DMS53 (cell line): ENCODE results near the gene IFT52.
"Not testable (repeated sequence)": the region's sequence is repeated elsewhere in the genome, so short reads cannot be mapped to it uniquely, and the experiment has no call there.

ENCODE experiments used
- DNase-seq: peaks from one replicate; lab custom pipeline; 2025; lab: John Stamatoyannopoulos, UW

Gene IFT52

GRCh38 chr20:43567477-43567876, 23.3 kb upstream of the IFT52 start:
- no peak for DNase-seq

GRCh38 chr20:43568706-43569105, 22.0 kb upstream of the IFT52 start:
- no peak for DNase-seq

- DNase-seq, result no peak
These were observed 21.5 kb upstream of the IFT52 start for GRCh38 chr20:43569282-43569681.

- DNase-seq, result no peak
These were observed 20.2 kb upstream of the IFT52 start for GRCh38 chr20:43570496-43570895.

- DNase-seq, result no peak
These were observed 19.4 kb upstream of the IFT52 start for GRCh38 chr20:43571310-43571709.

GRCh38 chr20:43571771-43572170, 19.0 kb upstream of the IFT52 start:
- DNase-seq, result no peak

- DNase-seq, result no peak
These were observed 17.8 kb upstream of the IFT52 start for GRCh38 chr20:43572891-43573290.

GRCh38 chr20:43576108-43576507, 14.6 kb upstream of the IFT52 start:
- no peak for DNase-seq

GRCh38 chr20:43579861-43580793, 10.6 kb upstream of the IFT52 start:
- DNase-seq, result no peak

- DNase-seq, result no peak
These were observed 7.4 kb upstream of the IFT52 start for GRCh38 chr20:43583133-43583864.

GRCh38 chr20:43583982-43584432, 6.7 kb upstream of the IFT52 start:
- DNase-seq, result peak; percentile 43

GRCh38 chr20:43584448-43585136, 6.1 kb upstream of the IFT52 start:
- DNase-seq, result no peak

- DNase-seq, result no peak
These were observed 4.1 kb upstream of the IFT52 start for GRCh38 chr20:43586641-43587040.

GRCh38 chr20:43588526-43588925, 2.2 kb upstream of the IFT52 start:
- not testable (repeated sequence) for DNase-seq

GRCh38 chr20:43590036-43590391, 723 bp upstream of the IFT52 start:
- DNase-seq, result peak; percentile 68

- not testable (repeated sequence) for DNase-seq
These were observed 11.2 kb downstream of the IFT52 start for GRCh38 chr20:43601960-43602359.

GRCh38 chr20:43603124-43603523, 12.4 kb downstream of the IFT52 start:
- DNase-seq, result no peak

- DNase-seq, result no peak
These were observed 15.0 kb downstream of the IFT52 start for GRCh38 chr20:43605715-43606114.

GRCh38 chr20:43607278-43607677, 16.5 kb downstream of the IFT52 start:
- DNase-seq, result not testable (repeated sequence)

GRCh38 chr20:43631598-43631997, 40.9 kb downstream of the IFT52 start:
- no peak for DNase-seq

- DNase-seq, result no peak
These were observed 45.7 kb downstream of the IFT52 start for GRCh38 chr20:43636429-43636828.

GRCh38 chr20:43642548-43642947, 51.8 kb downstream of the IFT52 start:
- no peak for DNase-seq
